Activated B cell treated with CpG ODN at 0.5 μM for 24 hours (primary cell): ENCODE measurements around the gene TPRKB. TPM values are rescaled to one million over a fixed set of nuclear protein-coding genes. Genes with fewer than 3 reads are reported as not detected.
"Not testable (repeated sequence)": the region's sequence is repeated elsewhere in the genome, so short reads cannot be mapped to it uniquely, and the experiment has no call there.

Experiments used
- ATAC-seq: fragments of 200-7000 bp; cut with Tn5 transposase; one replicate; pipeline ENCODE4 v1.10.0; 2021; ENCODE audit warnings: low read depth, mild to moderate bottlenecking, moderate library complexity
- CTCF ChIA-PET: fragments of 350-600 bp; sonication (Branson Sonifier 250); formaldehyde crosslinking; loops from one replicate; lab custom pipeline; 2021; ENCODE audit warnings: antibody characterized with exemption; lab: Charles Lee
- POLR2A ChIA-PET: fragments of 350-600 bp; sonication (Branson Sonifier 250); formaldehyde crosslinking; loops from one replicate; lab custom pipeline; 2021; ENCODE audit warnings: antibody characterized with exemption; lab: Charles Lee
- DNase-seq: peaks from one replicate; pipeline ENCODE4 v3.0.0; 2022
- H3K27ac Mint-ChIP-seq: one replicate; pipeline ENCODE4 v1.8.0; 2020; ENCODE audit warnings: mixed read lengths
- H3K27me3 Mint-ChIP-seq: one replicate; pipeline ENCODE4 v1.8.0; 2021; ENCODE audit warnings: mixed read lengths
- H3K36me3 Mint-ChIP-seq: one replicate; pipeline ENCODE4 v1.8.0; 2021; ENCODE audit warnings: low read depth, mixed read lengths
- H3K4me1 Mint-ChIP-seq: one replicate; pipeline ENCODE4 v1.8.0; 2021; ENCODE audit warnings: mixed read lengths
- H3K4me3 Mint-ChIP-seq: one replicate; pipeline ENCODE4 v1.8.0; 2020; ENCODE audit warnings: mild to moderate bottlenecking, mixed read lengths
- H3K9me3 Mint-ChIP-seq: one replicate; pipeline ENCODE4 v1.8.0; 2020; ENCODE audit warnings: mixed read lengths
- CTCF ChIP-seq: fragments of 200-600 bp; IDR thresholded peaks from one replicate; pipeline ENCODE4 v1.8.0; 2022; ENCODE audit warnings: antibody characterized with exemption, mild to moderate bottlenecking
- intact Hi-C: fragments of 100-400 bp; cut with micrococcal nuclease; formaldehyde crosslinking; loops from one replicate; pipeline ENCODE4 v1.15.1; 2024
- total RNA-seq: library from RNA; stranded (reverse); gene quantifications from 2 replicates; pipeline ENCODE4 v1.2.3, GENCODE V29; 2022

TPRKB gene
- total RNA-seq, 1 donor from 2014 or later: 26.9 TPM

GRCh38 chr2:73685764-73686438 is 51.2 kb downstream of the TPRKB start:
- Mint-ChIP-seq H3K4me3 (no peak overlapping the region), H3K9me3 (peaks cover 8% of the 10 kb centered on the region), H3K27me3 (peaks cover 6% of the 10 kb centered on the region), H3K27ac (no peak overlapping the region), H3K4me1 (no peaks in the 10 kb centered on the region), H3K36me3 (no peaks in the 10 kb centered on the region)
- DNase-seq (no peak), ATAC-seq (no peak)
- CTCF ChIA-PET: no interaction called here
- POLR2A ChIA-PET: no interaction called here
- intact Hi-C loops: no loop called here
- TF ChIP-seq CTCF: no peak

GRCh38 chr2:73684905-73685304 is 52.2 kb downstream of the TPRKB start:
- H3K4me1 Mint-ChIP-seq, H3K27me3 Mint-ChIP-seq, H3K9me3 Mint-ChIP-seq, H3K27ac Mint-ChIP-seq, CTCF ChIA-PET, H3K4me3 Mint-ChIP-seq, H3K36me3 Mint-ChIP-seq, POLR2A ChIA-PET, intact Hi-C loops, ATAC-seq, DNase-seq: not testable (repeated sequence)

- H3K9me3 Mint-ChIP-seq, H3K36me3 Mint-ChIP-seq, CTCF ChIA-PET, ATAC-seq, H3K27me3 Mint-ChIP-seq, intact Hi-C loops, DNase-seq, H3K4me1 Mint-ChIP-seq, H3K27ac Mint-ChIP-seq, POLR2A ChIA-PET, H3K4me3 Mint-ChIP-seq: not testable (repeated sequence)
These were observed 52.8 kb downstream of the TPRKB start for GRCh38 chr2:73684325-73684724.

GRCh38 chr2:73679951-73680571 is 57.1 kb downstream of the TPRKB start:
- ATAC-seq, H3K9me3 Mint-ChIP-seq, H3K27ac Mint-ChIP-seq, H3K4me3 Mint-ChIP-seq, H3K36me3 Mint-ChIP-seq, POLR2A ChIA-PET, DNase-seq, H3K4me1 Mint-ChIP-seq, intact Hi-C loops: not testable (repeated sequence)
- CTCF ChIA-PET: interaction anchor here (0.9 kb wide), 1 partner anchor 12 kb away, joined by 3 read pairs; no protein-coding TSS in a partner anchor
- H3K27me3 Mint-ChIP-seq: peaks cover 13% of the 10 kb centered on the region

Other genes starting within 250 kb of the TPRKB start
- gene NAT8, start 94.9 kb downstream of the TPRKB start, total RNA-seq: not detected in 2 replicates
- gene DUSP11, start 42.8 kb upstream of the TPRKB start, total RNA-seq: 25.6 and 30.5 TPM in 2 replicates
- not detected in 2 replicates for gene C2orf78, start 46.8 kb upstream of the TPRKB start, total RNA-seq
- gene STAMBP, start 91.6 kb upstream of the TPRKB start, total RNA-seq: 32.2 and 35.4 TPM in 2 replicates
- not detected in 2 replicates for gene ACTG2, start 155.7 kb upstream of the TPRKB start, total RNA-seq
- gene DGUOK, start 189.5 kb upstream of the TPRKB start, total RNA-seq: 70.1 and 77.4 TPM in 2 replicates
- 52.6 and 60.1 TPM in 2 replicates for gene TET3, start 247.6 kb upstream of the TPRKB start, total RNA-seq